GM12873 (cell line): Measurements from ENCODE around the gene S100A2.

ENCODE experiments used
- TF ChIP-seq, protein P1 (sequence below): IDR thresholded peaks from 2 replicates; pipeline ENCODE4 v1.5.1; 2012; ENCODE audit warnings: low read depth, mild to moderate bottlenecking, moderate library complexity, low read length, control low read depth; ENCODE audit not compliant: insufficient read depth; ENCODE audit errors: missing control alignments

The S100A2 gene

GRCh38 chr1:153544453-153545066, 21.1 kb downstream of the S100A2 start:
- TF ChIP-seq, protein P1, sequence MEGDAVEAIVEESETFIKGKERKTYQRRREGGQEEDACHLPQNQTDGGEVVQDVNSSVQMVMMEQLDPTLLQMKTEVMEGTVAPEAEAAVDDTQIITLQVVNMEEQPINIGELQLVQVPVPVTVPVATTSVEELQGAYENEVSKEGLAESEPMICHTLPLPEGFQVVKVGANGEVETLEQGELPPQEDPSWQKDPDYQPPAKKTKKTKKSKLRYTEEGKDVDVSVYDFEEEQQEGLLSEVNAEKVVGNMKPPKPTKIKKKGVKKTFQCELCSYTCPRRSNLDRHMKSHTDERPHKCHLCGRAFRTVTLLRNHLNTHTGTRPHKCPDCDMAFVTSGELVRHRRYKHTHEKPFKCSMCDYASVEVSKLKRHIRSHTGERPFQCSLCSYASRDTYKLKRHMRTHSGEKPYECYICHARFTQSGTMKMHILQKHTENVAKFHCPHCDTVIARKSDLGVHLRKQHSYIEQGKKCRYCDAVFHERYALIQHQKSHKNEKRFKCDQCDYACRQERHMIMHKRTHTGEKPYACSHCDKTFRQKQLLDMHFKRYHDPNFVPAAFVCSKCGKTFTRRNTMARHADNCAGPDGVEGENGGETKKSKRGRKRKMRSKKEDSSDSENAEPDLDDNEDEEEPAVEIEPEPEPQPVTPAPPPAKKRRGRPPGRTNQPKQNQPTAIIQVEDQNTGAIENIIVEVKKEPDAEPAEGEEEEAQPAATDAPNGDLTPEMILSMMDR = no peak

- TF ChIP-seq, protein P1 = no peak
These were observed 21.9 kb downstream of the S100A2 start for GRCh38 chr1:153543736-153544135.

- TF ChIP-seq, protein P1 = no peak
These were observed 22.5 kb downstream of the S100A2 start for GRCh38 chr1:153542956-153543711.

GRCh38 chr1:153541641-153542590, 23.7 kb downstream of the S100A2 start:
- TF ChIP-seq, protein P1 = no peak

- TF ChIP-seq, protein P1 = no peak
These were observed 25.0 kb downstream of the S100A2 start, which contains the start of gene S100A5 for GRCh38 chr1:153540394-153541361. Gene S100A5, minus strand, starts transcription at chr1:153540934. Its CDS starts 743 bp downstream, at chr1:153540191.

DNA sequence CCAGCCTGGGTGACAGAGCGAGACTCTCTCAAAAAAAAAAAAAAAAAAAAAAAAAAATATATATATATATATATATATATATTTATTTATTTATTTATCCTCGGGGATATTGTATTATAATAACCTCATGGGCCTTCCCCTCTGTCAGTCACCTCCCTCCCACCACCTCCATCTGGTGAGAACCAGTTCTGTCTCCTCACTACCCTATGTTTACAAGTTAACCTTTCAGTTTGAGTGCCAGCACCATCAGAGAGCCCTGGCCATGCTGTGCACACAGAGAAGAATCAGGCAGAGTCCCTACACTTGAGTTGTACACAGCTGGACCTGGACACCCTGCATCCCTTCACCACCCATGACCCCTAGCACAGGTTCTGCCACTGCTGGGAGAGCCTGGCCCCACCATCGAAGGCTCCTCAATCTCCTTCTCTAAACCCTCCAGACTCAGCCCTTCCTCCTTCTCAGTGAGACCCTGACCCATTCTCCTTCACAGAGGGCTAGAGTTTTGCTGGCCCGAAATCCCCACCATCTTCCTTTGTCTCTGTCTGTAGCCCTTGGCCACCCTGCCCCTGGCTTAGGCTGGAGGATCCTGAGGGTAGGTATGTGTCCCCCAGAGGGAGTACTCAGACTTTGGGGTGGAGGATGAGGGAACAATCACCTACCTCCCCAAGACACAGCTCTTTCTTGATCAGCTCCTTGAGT, 26.1 kb downstream of the S100A2 start:
- TF ChIP-seq, protein P1 = no peak
